Natural killer cell (primary cell): ENCODE results near the gene NAP1L4. TPM values are rescaled to one million over a fixed set of nuclear protein-coding genes. Genes with fewer than 3 reads are reported as not detected.
A peak's percentile ranks its signal among the peaks of the same experiment; 100 is the strongest.

Experiments used
- ATAC-seq, 3 donors: fragments of 150-1000 bp in 2 of 3; fragments of 200-7000 bp in 1 of 3; cut with Tn5 transposase; 1 replicate in 1 of 3; 2 replicates in 2 of 3; pipeline ENCODE4 v1.10.0; 2021; ENCODE audit warnings: mild to moderate bottlenecking in 2 of 3, moderate library complexity in 2 of 3
- DNase-seq, 2 donors: peaks; one replicate each; pipeline versions ENCODE4 v3.0.0 to v3.0.0-alpha.2; 2013 to 2021; ENCODE audit warnings: mixed read lengths in 1 of 2
- H3K27ac ChIP-seq: one replicate; pipeline ENCODE4 v1.5.1; 2013; ENCODE audit warnings: mild to moderate bottlenecking, low read length
- H3K27me3 ChIP-seq: one replicate; pipeline ENCODE4 v1.6.1; 2013; ENCODE audit warnings: low read length; ENCODE audit not compliant: control insufficient read depth, insufficient read depth
- H3K36me3 ChIP-seq: one replicate; pipeline ENCODE4 v1.6.1; 2013; ENCODE audit warnings: low read length; ENCODE audit not compliant: control insufficient read depth, insufficient read depth
- H3K4me1 ChIP-seq: one replicate; pipeline ENCODE4 v1.6.1; 2013; ENCODE audit warnings: low read length; ENCODE audit not compliant: control insufficient read depth, insufficient read depth
- H3K4me3 ChIP-seq: one replicate; pipeline ENCODE4 v1.5.1; 2013; ENCODE audit warnings: low read length
- H3K9me3 ChIP-seq: one replicate; pipeline ENCODE4 v1.6.1; 2013; ENCODE audit warnings: low read length; ENCODE audit not compliant: control insufficient read depth, insufficient read depth
- H3K27ac Mint-ChIP-seq, 2 donors: one replicate each; pipeline ENCODE4 v1.8.0; 2022; ENCODE audit warnings: mild to moderate bottlenecking in 2 of 2, mixed read lengths in 2 of 2, moderate library complexity in 1 of 2
- H3K27me3 Mint-ChIP-seq, 2 donors: one replicate each; pipeline ENCODE4 v1.8.0; 2022; ENCODE audit warnings: low read depth in 2 of 2, mixed read lengths in 2 of 2
- H3K36me3 Mint-ChIP-seq: one replicate; pipeline ENCODE4 v1.8.0; 2022; ENCODE audit warnings: mixed read lengths
- H3K4me1 Mint-ChIP-seq, 2 donors: one replicate each; pipeline ENCODE4 v1.8.0; 2022; ENCODE audit warnings: mixed read lengths in 2 of 2
- H3K4me3 Mint-ChIP-seq: one replicate; pipeline ENCODE4 v1.8.0; 2022; ENCODE audit warnings: mild to moderate bottlenecking, moderate library complexity, mixed read lengths
- H3K9me3 Mint-ChIP-seq, 2 donors: one replicate each; pipeline ENCODE4 v1.8.0; 2022; ENCODE audit warnings: mixed read lengths in 2 of 2
- WGBS: methylation state at CpG from one replicate; pipeline ENCODE4 v1.1.7; 2013; ENCODE audit warnings: missing lambda C conversion rate; ENCODE audit not compliant: insufficient coverage; 5-methylcytosine and 5-hydroxymethylcytosine counted together
- intact Hi-C: fragments of 100-400 bp; cut with micrococcal nuclease; formaldehyde crosslinking; loops from one replicate; pipeline ENCODE4 v1.14.2; 2022
- total RNA-seq, 4 donors: library from RNA; stranded (reverse); fragments of 120-200 nt in 1 of 4; gene quantifications; one replicate each; pipeline versions ENCODE4 v1.2.3 to v1.2.4, GENCODE V29; 2013 to 2022
- TF ChIP-seq, protein P1 (sequence below): fragments of 200-600 bp; IDR thresholded peaks from one replicate; pipeline ENCODE4 v1.8.0; 2022; ENCODE audit warnings: antibody characterized with exemption

NAP1L4 gene
- total RNA-seq, 3 donors from 2014 or later (not counting 1 experiment from before 2014, with no cell fraction given), result 219 to 244 (median 237) TPM

GRCh38 chr11:2977113-2977512 lies 15.0 kb downstream of the NAP1L4 start:
- no peaks in the 10 kb centered on the region for H3K36me3 Mint-ChIP-seq
- H3K27ac Mint-ChIP-seq, result peak overlapping the region in 1 of 2 donors; percentile 17
- no peaks in the 10 kb centered on the region for H3K9me3 Mint-ChIP-seq
- Histone ChIP-seq H3K36me3 (peaks cover 62% of the 10 kb centered on the region), H3K27me3 (no peaks in the 10 kb centered on the region), H3K27ac (no peak overlapping the region), H3K4me3 (no peak overlapping the region), H3K4me1 (peaks cover 8% of the 10 kb centered on the region), H3K9me3 (no peaks in the 10 kb centered on the region)
- no peak for ATAC-seq
- no peak for DNase-seq
- H3K27me3 Mint-ChIP-seq, result no peaks in the 10 kb centered on the region
- 89% methylated on average over 7 of the region's 7 CpGs for WGBS
- intact Hi-C loops, result loop anchor here (5.0 kb wide), 1 partner anchor 45 kb away; no protein-coding TSS in a partner anchor
- TF ChIP-seq, protein P1, sequence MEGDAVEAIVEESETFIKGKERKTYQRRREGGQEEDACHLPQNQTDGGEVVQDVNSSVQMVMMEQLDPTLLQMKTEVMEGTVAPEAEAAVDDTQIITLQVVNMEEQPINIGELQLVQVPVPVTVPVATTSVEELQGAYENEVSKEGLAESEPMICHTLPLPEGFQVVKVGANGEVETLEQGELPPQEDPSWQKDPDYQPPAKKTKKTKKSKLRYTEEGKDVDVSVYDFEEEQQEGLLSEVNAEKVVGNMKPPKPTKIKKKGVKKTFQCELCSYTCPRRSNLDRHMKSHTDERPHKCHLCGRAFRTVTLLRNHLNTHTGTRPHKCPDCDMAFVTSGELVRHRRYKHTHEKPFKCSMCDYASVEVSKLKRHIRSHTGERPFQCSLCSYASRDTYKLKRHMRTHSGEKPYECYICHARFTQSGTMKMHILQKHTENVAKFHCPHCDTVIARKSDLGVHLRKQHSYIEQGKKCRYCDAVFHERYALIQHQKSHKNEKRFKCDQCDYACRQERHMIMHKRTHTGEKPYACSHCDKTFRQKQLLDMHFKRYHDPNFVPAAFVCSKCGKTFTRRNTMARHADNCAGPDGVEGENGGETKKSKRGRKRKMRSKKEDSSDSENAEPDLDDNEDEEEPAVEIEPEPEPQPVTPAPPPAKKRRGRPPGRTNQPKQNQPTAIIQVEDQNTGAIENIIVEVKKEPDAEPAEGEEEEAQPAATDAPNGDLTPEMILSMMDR, result no peak
- no peak overlapping the region for H3K4me3 Mint-ChIP-seq
- H3K4me1 Mint-ChIP-seq, result peaks cover 15 to 28% of the 10 kb centered on the region in 2 donors

DNA sequence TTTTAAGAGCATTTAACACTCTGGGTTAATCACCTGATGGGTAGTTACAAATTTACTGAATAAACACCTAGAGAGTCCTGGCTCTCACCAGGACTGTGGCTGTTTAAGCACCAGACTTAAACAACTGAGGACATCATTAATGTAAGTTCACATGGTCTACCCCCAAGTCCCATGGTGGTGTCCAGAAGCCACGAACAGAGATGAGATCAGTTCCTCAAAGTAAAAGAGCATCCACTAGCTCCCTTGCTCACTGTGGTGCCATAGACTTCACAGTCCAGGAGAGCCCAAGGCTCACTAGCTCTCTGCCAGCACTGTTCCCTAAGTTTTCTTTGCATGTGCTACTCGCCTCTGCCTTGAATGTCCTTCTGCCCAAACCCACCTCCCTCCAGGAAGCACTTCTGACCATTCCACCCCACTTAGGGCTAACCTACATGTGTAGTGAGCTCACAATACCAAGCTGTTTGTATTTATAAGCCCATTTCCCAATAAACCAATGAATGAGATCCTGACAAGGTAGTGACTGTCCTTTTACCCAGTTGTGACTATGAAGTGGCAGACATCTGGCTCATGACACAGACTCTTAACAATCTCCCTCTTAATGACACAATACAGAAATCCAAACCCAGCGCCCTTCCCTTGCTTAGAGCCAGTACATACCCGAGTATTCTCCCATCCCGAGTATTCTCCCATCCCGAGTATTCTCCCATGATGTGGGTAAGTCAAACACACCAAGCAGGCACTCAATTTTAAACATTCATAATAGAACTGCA lies 15.7 kb downstream of the NAP1L4 start:
- Histone ChIP-seq H3K36me3 (peaks cover 69% of the 10 kb centered on the region), H3K4me3 (no peak overlapping the region), H3K9me3 (no peaks in the 10 kb centered on the region), H3K27me3 (no peaks in the 10 kb centered on the region), H3K4me1 (peaks cover 5% of the 10 kb centered on the region), H3K27ac (no peak overlapping the region)
- ATAC-seq (peak in 1 of 3 donors; percentile 39), DNase-seq (no peak)
- WGBS, result 91% methylated on average over 6 of the region's 6 CpGs
- no peaks in the 10 kb centered on the region for H3K36me3 Mint-ChIP-seq
- H3K4me3 Mint-ChIP-seq, result no peak overlapping the region
- H3K4me1 Mint-ChIP-seq, result peaks cover 9 to 21% of the 10 kb centered on the region in 2 donors
- TF ChIP-seq, protein P1, result no peak
- peak overlapping the region; percentile 17 to 30 for H3K27ac Mint-ChIP-seq
- H3K27me3 Mint-ChIP-seq, result no peaks in the 10 kb centered on the region
- H3K9me3 Mint-ChIP-seq, result no peaks in the 10 kb centered on the region
- intact Hi-C loops, result loop anchor here (5.0 kb wide), 1 partner anchor 46 kb away; no protein-coding TSS in a partner anchor

- no peaks in the 10 kb centered on the region for H3K9me3 Mint-ChIP-seq
- peaks cover 9 to 20% of the 10 kb centered on the region in 2 donors for H3K4me1 Mint-ChIP-seq
- WGBS, result 83% methylated on average over 4 of the region's 4 CpGs
- no peaks in the 10 kb centered on the region for H3K36me3 Mint-ChIP-seq
- H3K4me1 ChIP-seq, result no peaks in the 10 kb centered on the region
- H3K4me3 ChIP-seq, result no peak overlapping the region
- H3K27me3 Mint-ChIP-seq, result no peaks in the 10 kb centered on the region
- no peak overlapping the region for H3K4me3 Mint-ChIP-seq
- TF ChIP-seq, protein P1, result peak; percentile 61
- H3K27ac Mint-ChIP-seq, result peak overlapping the region in 1 of 2 donors; percentile 27
- ATAC-seq (peak; percentile 83 to 97 (median 93)), DNase-seq (peak; percentile 33 to 78)
- intact Hi-C loops, result loop anchor here (1.0 to 5.0 kb wide), 3 partner anchors 47 to 242 kb away; no protein-coding TSS in a partner anchor
- H3K27ac ChIP-seq, result no peak overlapping the region
- peaks cover 78% of the 10 kb centered on the region for H3K36me3 ChIP-seq
- no peaks in the 10 kb centered on the region for H3K27me3 ChIP-seq
- H3K9me3 ChIP-seq, result no peaks in the 10 kb centered on the region
These were observed 16.5 kb downstream of the NAP1L4 start for GRCh38 chr11:2975594-2975993.
